ENCODE measurements around the gene RTN4.

The RTN4 gene

DNA sequence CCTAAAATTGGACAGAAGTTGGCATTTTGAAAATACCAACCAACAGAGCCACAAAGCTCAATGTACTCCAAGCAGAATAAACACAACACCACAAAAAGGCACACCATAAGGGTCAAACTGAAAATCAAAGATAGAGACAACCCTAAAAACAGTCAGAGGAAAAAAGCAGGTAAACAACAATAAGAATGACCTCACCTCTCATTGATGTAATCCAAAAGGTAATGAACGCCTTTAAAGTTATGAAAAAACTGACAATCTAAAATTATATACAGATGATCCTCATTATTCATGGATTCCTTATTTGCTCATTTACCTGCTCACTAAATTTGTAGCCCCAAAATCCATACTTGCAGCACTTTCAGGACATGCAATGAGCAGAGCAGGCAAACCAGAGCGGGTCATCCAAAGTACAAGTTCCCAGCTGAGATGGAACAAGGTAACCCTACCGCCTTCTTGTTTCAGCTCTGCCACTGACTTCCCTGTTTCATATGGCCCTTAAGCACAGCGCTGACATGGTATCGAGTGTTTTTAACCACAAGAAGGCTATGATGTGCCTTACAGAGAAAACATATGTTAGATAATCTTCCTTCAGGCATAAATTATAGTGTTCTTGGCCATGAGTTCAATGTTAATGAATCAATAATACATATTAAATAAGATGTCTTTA lies 17.0 kb downstream of the RTN4 start:
- peak in 1 of 2 experiments; percentile 40 for DNase-seq

DNA sequence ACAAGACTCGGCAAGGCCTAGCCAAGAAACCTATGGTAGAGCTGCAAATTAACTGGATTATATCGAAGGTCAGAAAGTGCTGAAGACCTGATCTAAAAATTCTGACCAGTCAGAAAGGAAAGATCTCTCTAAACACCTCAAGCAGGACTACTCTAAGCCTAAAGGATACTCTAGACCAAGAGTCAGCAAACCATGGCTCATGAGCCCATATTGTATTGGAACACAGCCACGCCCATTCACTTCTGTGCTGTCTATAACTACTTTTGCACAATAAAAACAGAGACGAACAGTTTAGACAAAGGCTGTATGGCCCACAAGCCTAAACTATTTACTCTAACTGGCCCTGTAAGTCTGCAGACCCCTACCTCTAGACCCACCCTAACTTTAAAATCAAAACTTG lies 18.7 kb downstream of the RTN4 start:
- DNase-seq, result no peak

GRCh38 chr2:55030766-55031165 lies 19.5 kb downstream of the RTN4 start:
- DNase-seq, result no peak

GRCh38 chr2:55029098-55029497 lies 21.2 kb downstream of the RTN4 start:
- no peak for DNase-seq

GRCh38 chr2:55027226-55027625 lies 23.0 kb downstream of the RTN4 start:
- no peak for DNase-seq

- no peak for DNase-seq
These were observed 24.0 kb downstream of the RTN4 start for GRCh38 chr2:55026202-55026601.

- no peak for DNase-seq
These were observed 24.6 kb downstream of the RTN4 start for GRCh38 chr2:55025627-55026026.

DNA sequence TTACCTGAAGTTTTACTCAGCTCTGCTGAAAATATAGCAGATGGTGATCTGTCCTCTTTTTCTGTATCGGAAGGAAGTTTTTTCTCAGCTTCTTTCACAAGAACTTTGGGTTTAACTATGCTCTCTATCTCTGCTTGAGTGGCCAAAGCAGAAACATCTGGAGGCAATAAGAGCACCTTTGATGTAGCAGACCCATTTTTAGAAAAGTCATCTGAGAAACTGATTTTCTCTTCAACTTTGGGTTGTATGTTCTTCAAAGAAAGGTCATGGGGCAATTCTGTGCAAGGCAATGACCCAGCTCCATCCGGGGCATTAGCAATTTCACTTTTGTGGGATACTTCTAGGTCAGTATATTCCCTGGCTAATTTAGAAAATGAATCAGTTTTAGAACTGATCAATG lies 25.2 kb downstream of the RTN4 start:
- DNase-seq, result no peak

DNA sequence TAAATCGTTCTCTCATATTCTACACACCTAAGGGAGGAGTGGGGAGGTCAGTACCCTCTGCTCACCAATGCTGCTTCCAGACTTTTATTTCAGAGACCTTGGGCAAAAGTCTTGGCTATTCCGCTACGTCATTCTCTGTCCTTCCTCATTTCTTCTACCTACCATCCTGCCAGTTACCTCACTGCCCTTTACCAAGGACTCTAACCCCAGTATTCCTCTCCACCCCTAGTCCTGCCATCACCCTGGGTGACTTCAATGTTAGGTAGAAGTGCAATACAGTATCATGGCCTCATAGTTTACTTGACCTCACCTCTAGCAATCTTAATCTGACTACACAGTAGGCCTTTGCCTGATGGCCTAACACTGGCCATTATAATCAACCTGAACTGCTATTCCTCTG lies 27.8 kb downstream of the RTN4 start:
- no peak for DNase-seq

GRCh38 chr2:55019526-55020258 lies 30.6 kb downstream of the RTN4 start:
- DNase-seq, result no peak

GRCh38 chr2:55018619-55019018 lies 31.6 kb downstream of the RTN4 start:
- DNase-seq, result no peak

GRCh38 chr2:55017880-55018279 lies 32.4 kb downstream of the RTN4 start:
- no peak for DNase-seq

- no peak for DNase-seq
These were observed 32.8 kb downstream of the RTN4 start for GRCh38 chr2:55017428-55017827.

DNA sequence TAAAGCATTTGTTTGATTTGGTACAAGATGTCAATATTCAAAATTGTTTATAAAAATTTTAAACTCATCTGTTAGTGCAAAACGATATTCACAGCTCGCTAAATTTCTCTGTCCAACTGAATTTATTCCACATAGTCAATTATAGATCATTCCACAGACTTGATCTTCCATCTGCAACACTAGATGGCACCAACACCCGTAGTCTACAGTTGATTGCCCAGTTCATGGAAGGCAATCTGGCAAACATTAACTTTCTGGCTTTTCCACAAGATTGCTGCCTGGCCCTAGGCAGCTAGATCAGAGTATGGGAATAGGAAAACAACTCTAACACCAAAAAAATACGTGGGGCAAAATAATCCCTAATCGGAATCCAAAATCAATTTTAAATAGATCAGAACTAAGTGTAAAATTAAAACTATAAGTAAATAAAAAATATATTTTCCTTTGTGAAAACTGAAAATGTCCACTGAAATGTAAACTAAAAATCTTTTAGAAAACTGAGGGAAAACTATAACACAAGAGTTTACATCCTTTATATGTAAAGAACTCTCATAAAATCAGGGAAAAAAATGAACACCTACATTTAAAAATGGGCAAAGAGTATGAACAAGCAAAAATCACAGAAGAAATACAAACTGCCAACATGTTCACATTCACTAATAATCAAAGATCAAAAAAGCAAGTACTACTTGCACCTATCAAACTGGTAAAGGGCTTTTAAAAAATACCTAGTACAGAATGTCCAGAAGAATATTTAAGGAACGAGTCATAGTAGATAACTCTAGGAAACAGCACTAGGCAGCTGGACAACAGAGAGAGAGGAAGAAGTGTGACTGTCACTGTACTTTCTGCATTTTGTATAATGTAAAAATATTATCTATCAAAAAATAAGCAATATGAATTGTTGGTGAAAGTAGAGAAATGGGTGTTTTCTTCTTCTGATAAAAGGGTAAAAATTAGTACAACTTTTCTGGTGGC lies 35.0 kb downstream of the RTN4 start:
- DNase-seq, result peak; percentile 47 to 84

DNA sequence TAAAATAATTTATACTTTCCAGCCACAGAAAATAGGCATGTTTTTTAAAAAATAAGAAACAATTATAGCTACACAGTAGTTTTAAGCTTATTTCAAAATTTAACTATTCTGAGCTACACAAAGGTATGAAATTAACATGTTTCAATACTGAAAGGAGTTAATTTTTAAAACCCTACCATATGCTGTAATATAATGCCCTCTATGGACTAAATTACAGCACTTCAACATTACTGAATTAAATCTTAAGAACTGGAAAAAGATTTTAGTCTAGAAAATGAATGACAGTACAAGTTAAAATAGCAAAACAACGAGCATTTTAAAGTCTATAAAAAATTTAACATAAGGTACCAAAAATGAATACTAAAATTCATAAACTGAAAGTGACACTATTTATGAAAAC lies 36.3 kb downstream of the RTN4 start:
- DNase-seq, result peak in 1 of 2 experiments; percentile 28

- DNase-seq, result no peak
These were observed 37.4 kb downstream of the RTN4 start for GRCh38 chr2:55012672-55013484.

GRCh38 chr2:55011831-55012671 lies 38.2 kb downstream of the RTN4 start:
- DNase-seq, result peak in 1 of 2 experiments; percentile 31

GRCh38 chr2:55010915-55011314 lies 39.3 kb downstream of the RTN4 start:
- no peak for DNase-seq

DNA sequence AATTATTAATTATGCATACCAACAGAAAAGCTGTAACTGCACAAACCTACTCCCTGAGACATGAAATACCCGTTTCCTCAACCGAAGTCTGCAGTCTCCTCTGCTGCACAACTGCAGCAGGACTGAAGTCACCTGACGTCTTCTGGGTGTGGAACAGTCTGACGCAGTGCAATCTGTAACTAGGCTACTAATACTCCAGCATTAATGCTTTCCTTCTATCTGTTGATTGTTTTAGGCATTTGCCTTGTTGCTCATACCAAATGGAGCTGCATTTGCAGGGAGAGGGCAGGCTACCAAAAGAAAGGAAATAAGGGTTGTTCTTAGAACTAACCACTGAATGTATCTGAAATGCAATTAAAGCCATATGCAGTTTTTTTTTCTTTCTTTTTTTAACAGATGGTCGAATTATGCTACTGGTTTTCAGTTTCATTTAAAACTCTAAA lies 40.1 kb downstream of the RTN4 start:
- peak; percentile 54 to 78 for DNase-seq

GRCh38 chr2:55009277-55010060 lies 40.8 kb downstream of the RTN4 start:
- DNase-seq, result no peak

DNA sequence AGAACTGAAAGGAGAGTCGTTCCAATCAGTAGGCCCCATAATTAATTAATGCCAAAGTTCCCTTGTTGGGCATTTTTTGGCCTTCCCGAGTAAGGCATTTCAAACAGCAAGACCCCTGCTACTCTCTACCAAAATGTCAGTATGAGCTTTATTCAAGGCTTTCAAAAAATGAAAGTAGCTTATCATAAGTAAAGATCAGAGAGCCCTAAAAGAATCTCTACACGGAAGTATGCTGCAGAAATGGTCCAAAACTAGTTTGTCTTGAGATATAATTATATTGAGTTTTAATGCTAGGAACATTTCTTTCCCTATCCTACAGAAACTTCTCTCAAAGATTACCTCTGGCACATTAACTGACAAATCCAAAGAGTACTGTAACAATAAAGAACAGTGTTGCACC lies 43.9 kb downstream of the RTN4 start:
- no peak for DNase-seq
